ENCODE data around the gene AVL9.

The AVL9 gene

DNA sequence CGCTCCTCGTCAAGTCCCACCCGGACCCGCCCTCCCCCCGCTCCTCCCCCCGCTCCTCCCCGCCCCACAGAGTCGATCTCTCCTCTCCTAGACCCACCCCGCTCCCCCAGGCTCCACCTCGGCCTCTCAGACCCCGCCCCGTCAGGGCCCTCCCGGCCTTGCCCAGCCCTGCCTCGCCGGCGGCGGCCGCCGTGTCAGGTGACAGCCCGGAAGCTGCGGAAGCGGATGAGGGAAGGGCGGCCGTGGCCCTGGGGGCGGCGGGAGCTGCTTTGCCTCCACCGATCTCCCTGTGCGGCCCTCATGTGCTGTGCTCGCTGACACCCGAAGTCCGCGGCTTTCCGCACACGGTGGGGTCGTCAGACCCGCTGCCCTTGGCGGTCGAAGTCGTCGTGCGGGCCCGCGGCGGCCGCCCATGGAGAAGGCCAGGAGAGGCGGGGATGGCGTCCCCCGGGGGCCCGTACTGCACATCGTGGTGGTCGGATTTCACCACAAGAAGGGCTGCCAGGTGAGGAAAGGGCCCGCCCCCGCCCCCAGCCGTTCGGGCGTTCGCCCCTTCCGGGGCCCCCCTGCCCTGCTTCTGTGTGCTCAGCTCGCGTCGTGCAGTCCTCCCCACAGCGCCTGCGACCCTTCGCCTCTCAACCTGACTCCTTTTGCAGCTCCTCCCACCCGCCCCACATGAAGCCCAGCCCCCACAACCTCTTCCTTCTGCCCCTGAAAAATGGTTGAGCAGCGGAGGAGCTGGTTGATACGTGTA, at the start of gene AVL9:
Gene AVL9, plus strand, starts transcription at position 192 of the 754 bp plus-strand sequence. Its CDS starts 221 bp downstream, at position 413.
- peak within 1 kb of the TSS; percentile 89 for H3K4me3 ChIP-seq (replicated peaks; ENCODE audit: low read depth, low read length)
- DNase-seq (ENCODE audit: low read depth), result peak; percentile 95
- TF ChIP-seq, protein P1, sequence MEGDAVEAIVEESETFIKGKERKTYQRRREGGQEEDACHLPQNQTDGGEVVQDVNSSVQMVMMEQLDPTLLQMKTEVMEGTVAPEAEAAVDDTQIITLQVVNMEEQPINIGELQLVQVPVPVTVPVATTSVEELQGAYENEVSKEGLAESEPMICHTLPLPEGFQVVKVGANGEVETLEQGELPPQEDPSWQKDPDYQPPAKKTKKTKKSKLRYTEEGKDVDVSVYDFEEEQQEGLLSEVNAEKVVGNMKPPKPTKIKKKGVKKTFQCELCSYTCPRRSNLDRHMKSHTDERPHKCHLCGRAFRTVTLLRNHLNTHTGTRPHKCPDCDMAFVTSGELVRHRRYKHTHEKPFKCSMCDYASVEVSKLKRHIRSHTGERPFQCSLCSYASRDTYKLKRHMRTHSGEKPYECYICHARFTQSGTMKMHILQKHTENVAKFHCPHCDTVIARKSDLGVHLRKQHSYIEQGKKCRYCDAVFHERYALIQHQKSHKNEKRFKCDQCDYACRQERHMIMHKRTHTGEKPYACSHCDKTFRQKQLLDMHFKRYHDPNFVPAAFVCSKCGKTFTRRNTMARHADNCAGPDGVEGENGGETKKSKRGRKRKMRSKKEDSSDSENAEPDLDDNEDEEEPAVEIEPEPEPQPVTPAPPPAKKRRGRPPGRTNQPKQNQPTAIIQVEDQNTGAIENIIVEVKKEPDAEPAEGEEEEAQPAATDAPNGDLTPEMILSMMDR (IDR thresholded peaks at IDR 0.05; ENCODE audit: low read length, missing control alignments), result no peak

DNA sequence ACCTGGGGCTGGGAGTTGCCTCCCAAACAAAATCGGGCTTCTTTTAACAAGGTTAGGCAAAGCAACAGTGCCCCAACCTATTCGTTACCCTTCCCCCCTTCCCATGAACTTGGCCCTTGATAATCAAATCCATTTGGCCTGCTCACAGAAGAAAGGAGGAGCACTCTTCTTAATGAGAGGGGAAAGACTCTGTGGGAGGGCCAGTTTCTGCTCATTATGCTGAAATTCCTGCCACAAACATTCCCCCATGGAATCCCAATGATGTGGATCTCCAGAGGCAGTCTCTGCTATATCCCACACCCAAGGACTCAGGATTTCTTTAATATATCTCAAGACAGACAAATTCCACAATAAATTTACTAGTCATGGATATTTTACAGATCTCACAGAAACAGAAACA, 48.1 kb upstream of the AVL9 start:
- TF ChIP-seq, protein P1 (IDR thresholded peaks at IDR 0.05; ENCODE audit: low read length, missing control alignments), result no peak
- no peak for DNase-seq (ENCODE audit: low read depth)
- no peak overlapping the region for H3K4me3 ChIP-seq (replicated peaks; ENCODE audit: low read depth, low read length)

DNA sequence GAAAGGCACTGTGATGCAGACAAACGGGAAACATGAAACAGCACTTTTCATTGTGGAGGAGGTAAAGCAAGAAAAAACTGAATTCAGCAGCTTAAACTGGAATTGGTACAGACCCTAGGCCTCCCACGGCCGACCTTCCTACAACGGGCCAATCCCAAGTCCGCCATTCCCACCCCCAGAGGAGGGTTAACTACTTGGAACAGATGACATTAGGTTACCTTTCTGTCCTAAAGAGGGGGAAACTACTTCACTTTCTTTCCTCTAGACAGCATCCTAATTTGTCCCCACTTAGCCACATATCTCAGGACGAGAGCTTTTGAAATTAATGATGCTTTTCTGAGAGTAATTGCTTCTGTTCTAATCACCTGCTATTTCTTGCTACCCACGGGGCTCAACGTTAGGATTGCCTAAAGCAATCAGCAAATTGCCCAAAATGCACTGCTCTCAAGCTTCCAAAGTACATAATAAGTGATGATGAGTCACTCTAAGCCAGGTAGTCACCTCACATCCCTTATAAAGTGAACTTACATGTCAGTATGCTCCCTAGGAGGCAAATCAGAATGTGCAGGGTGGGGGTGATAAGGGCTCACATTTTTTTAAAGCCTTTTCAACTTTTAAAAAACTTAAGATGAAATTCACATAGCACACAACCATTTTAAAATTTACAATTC, 41.8 kb upstream of the AVL9 start:
- H3K4me3 ChIP-seq (replicated peaks; ENCODE audit: low read depth, low read length), result no peak overlapping the region
- TF ChIP-seq, protein P1 (IDR thresholded peaks at IDR 0.05; ENCODE audit: low read length, missing control alignments), result no peak
- no peak for DNase-seq (ENCODE audit: low read depth)

DNA sequence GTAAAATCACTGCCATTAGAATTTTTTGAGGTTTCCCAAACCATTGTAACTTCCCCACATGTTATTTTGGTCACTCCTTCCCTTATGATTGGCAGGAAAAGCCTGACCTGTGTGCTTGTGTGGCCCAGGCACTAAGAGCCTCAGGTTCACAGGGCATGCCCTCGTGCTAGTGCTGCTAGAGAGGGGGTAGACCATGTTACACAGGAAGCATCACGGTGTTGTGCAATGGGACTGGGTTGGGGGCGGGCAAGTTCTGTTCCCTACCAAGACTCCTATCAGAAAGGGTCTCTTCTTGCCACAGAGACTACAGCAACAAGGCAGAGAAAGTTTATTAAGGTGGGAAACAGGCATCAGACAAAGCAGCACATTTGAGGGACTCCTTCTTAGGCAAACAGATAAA, 37.3 kb upstream of the AVL9 start:
- TF ChIP-seq, protein P1 (IDR thresholded peaks at IDR 0.05; ENCODE audit: low read length, missing control alignments), result no peak
- no peak for DNase-seq (ENCODE audit: low read depth)
- no peak overlapping the region for H3K4me3 ChIP-seq (replicated peaks; ENCODE audit: low read depth, low read length)

DNA sequence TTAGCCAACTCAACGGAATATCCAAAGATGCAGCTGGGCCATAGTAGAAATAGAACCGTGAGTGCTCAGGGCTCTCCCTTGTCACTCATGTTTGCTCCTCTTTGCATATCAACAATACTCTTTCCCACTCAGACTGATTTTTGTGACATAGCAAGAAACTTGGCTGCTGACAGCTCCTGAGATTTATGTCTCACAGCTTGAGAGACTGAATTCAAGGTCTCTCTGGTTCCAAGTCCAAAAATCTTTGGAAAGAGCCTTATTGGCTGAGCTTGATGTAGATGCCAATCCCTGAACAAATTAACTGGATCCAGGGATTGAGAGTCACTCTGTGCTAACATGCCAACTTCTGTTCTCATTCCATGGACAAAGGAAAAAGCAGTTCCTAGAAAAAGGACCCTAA, 35.5 kb upstream of the AVL9 start:
- no peak overlapping the region for H3K4me3 ChIP-seq (replicated peaks; ENCODE audit: low read depth, low read length)
- TF ChIP-seq, protein P1 (IDR thresholded peaks at IDR 0.05; ENCODE audit: low read length, missing control alignments), result no peak
- DNase-seq (ENCODE audit: low read depth), result no peak

DNA sequence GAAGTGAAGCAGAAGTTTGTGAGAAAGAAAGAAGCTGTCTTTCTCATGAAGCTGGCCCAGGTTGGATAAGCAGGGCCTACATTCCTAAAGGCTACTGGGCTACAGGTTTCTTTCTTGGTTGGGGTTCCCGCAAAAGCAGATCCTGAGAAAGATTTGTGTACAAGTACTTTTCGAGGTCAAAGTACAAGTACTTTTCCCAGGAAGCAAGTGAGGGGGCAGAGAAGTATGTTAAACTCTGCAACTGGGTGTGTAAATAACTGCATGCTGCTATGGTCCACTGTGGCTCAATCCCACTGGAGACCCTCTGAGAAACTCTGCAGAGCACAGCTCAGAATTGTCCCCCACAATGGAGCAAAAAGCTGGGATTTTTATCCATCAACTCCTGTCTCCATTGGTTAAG, 33.8 kb upstream of the AVL9 start:
- TF ChIP-seq, protein P1 (IDR thresholded peaks at IDR 0.05; ENCODE audit: low read length, missing control alignments), result no peak
- DNase-seq (ENCODE audit: low read depth), result no peak
- no peak overlapping the region for H3K4me3 ChIP-seq (replicated peaks; ENCODE audit: low read depth, low read length)
